ENCODE data around the gene FRMD4B. TPM values are rescaled to one million over a fixed set of nuclear protein-coding genes. Genes with fewer than 3 reads are reported as not detected.

FRMD4B gene
- total and polyA plus RNA-seq, 9 donors, result 4.2 to 42.0 (median 16.3) TPM

DNA sequence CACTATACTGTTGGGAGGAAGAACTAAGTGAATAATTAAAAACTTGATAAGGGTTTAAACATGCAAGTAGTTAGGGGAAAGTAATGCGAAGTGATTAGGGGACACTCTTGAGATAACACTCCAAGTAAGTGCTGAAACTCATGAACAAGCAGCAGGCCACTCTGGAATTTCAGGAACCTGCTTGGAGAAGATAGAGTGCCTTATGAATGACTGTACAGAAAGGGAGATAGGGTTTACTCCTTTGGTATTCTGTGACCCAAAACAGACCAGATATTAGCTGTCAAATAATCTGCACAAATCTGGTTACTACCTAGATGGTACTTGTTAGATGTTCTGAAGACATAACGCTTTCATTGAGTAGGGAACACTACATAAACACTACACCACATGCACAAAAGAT lies 85.6 kb downstream of the FRMD4B start:
- intact Hi-C loops (cut with DNase I), result loop anchor here in 1 of 4 donors (10.0 kb wide), 1 partner anchor 135 kb away; no protein-coding TSS in a partner anchor
- H3K27me3 ChIP-seq, result no peaks in the 10 kb centered on the region
- no peaks in the 10 kb centered on the region for H3K9me3 ChIP-seq
- H3K27ac ChIP-seq, result no peak overlapping the region
- no peaks in the 10 kb centered on the region for H3K4me1 ChIP-seq (ENCODE audit: insufficient read depth)
- DNase-seq, result no peak
- no peaks in the 10 kb centered on the region for H3K36me3 ChIP-seq
- H3K4me3 ChIP-seq, result no peak overlapping the region
- TF ChIP-seq EP300 (IDR thresholded peaks at IDR 0.05), result no peak
- TF ChIP-seq, protein P1, sequence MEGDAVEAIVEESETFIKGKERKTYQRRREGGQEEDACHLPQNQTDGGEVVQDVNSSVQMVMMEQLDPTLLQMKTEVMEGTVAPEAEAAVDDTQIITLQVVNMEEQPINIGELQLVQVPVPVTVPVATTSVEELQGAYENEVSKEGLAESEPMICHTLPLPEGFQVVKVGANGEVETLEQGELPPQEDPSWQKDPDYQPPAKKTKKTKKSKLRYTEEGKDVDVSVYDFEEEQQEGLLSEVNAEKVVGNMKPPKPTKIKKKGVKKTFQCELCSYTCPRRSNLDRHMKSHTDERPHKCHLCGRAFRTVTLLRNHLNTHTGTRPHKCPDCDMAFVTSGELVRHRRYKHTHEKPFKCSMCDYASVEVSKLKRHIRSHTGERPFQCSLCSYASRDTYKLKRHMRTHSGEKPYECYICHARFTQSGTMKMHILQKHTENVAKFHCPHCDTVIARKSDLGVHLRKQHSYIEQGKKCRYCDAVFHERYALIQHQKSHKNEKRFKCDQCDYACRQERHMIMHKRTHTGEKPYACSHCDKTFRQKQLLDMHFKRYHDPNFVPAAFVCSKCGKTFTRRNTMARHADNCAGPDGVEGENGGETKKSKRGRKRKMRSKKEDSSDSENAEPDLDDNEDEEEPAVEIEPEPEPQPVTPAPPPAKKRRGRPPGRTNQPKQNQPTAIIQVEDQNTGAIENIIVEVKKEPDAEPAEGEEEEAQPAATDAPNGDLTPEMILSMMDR (IDR thresholded peaks at IDR 0.05), result no peak
- TF ChIP-seq POLR2A (IDR thresholded peaks at IDR 0.05), result no peak
- WGBS, 3 donors, result 84 to 89% (median 87%) methylated on average over 2 of the region's 2 CpGs

DNA sequence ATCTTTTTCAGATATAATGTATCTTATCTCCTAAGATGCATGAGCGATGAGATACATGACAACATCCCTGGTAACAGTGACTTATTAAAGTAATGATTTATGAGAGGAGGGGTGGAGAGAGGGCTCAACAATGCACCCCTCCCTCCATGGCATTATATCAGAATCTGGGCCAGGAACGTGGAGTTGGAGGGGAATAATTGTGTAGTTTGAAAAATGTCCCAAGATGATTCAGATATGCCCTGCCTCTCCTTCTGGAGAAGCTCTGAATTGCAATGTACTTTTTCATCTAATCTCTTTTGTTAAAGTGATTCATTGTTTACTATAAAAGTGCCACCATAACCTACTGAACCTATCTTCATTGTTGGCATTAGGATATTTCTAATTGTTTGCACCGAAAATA lies 86.5 kb downstream of the FRMD4B start:
- Histone ChIP-seq H3K4me1 (ENCODE audit: insufficient read depth) (no peaks in the 10 kb centered on the region), H3K27ac (no peak overlapping the region), H3K27me3 (no peaks in the 10 kb centered on the region), H3K9me3 (no peaks in the 10 kb centered on the region), H3K4me3 (no peak overlapping the region), H3K36me3 (no peaks in the 10 kb centered on the region)
- intact Hi-C loops (cut with DNase I), result loop anchor here in 1 of 4 donors (10.0 kb wide), 1 partner anchor 105 kb away; no protein-coding TSS in a partner anchor
- 63 to 73% (median 67%) methylated on average over 3 of the region's 3 CpGs for WGBS, 3 donors
- TF ChIP-seq EP300 (IDR thresholded peaks at IDR 0.05), result no peak
- no peak for TF ChIP-seq POLR2A (IDR thresholded peaks at IDR 0.05)
- TF ChIP-seq, protein P1 (IDR thresholded peaks at IDR 0.05), result no peak
- DNase-seq, result no peak

DNA sequence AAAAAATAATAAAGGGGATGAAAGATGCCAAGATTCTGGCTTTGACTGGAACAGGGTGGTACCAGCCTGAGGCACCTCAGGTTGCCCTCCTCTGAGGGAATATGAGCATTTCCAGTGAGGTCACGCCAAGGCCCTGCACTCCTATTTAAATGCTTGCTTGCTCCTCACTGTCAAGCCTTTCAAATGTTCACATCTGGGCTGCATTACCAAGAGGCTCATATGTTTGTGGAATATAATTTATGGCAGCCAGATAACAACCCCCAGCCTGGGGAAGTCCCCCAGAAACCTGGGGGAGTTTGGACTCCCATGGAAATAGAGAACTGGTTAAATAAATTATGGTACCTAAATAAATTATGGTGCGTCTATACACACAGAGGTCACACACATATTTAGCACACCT lies 88.4 kb downstream of the FRMD4B start:
- DNase-seq, result no peak
- no peaks in the 10 kb centered on the region for H3K27me3 ChIP-seq
- no peak overlapping the region for H3K27ac ChIP-seq
- TF ChIP-seq, protein P1 (IDR thresholded peaks at IDR 0.05), result no peak
- TF ChIP-seq EP300 (IDR thresholded peaks at IDR 0.05) (no peak), POLR2A (IDR thresholded peaks at IDR 0.05) (no peak)
- H3K4me3 ChIP-seq, result no peak overlapping the region
- intact Hi-C loops (cut with DNase I), result loop anchor here in 1 of 4 donors (10.0 kb wide), 1 partner anchor 103 kb away; no protein-coding TSS in a partner anchor
- H3K9me3 ChIP-seq, result no peaks in the 10 kb centered on the region
- H3K4me1 ChIP-seq (ENCODE audit: insufficient read depth), result peaks cover 2% of the 10 kb centered on the region
- WGBS, 3 donors, result 44 to 69% (median 59%) methylated on average over 2 of the region's 2 CpGs
- no peaks in the 10 kb centered on the region for H3K36me3 ChIP-seq

DNA sequence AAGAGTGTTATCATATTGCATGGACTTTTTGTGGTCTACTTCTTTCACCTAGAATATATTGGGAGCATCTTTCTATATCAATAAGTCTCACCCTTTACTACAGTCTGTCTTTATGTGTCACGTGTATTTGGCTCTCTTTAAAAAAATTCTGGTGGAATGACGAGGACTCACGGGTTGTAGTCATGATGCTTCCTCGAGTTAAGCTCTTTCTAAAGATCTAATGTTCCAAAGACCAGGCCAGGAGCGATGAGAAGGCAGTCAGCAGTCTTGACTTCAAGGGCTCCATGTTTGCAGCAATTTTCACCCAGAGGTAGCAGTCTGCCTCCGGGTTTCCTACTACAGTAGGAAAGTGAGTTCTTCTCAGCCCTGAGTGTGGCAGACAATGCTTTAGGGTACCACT lies 88.9 kb downstream of the FRMD4B start:
- Histone ChIP-seq H3K9me3 (no peaks in the 10 kb centered on the region), H3K36me3 (no peaks in the 10 kb centered on the region), H3K4me1 (ENCODE audit: insufficient read depth) (peaks cover 2% of the 10 kb centered on the region), H3K27ac (no peak overlapping the region), H3K4me3 (no peak overlapping the region), H3K27me3 (no peaks in the 10 kb centered on the region)
- intact Hi-C loops (cut with DNase I), result loop anchor here in 1 of 4 donors (10.0 kb wide), 1 partner anchor 102 kb away; no protein-coding TSS in a partner anchor
- DNase-seq, result no peak
- WGBS, 3 donors, result 85 to 88% (median 87%) methylated on average over 6 of the region's 6 CpGs
- TF ChIP-seq EP300 (IDR thresholded peaks at IDR 0.05) (no peak), POLR2A (IDR thresholded peaks at IDR 0.05) (no peak)
- TF ChIP-seq, protein P1 (IDR thresholded peaks at IDR 0.05), result no peak

Data from ovary (tissue), 9 donors.